HEK293 (cell line): ENCODE measurements around the gene TAF1L.

Source experiments
- CTCF ChIA-PET: fragments of 350-600 bp; formaldehyde crosslinking; extraction: SDS; loops from one replicate; lab custom pipeline; 2021; ENCODE audit warnings: antibody characterized with exemption; lab: Yijun Ruan, JAX
- POLR2A ChIA-PET: fragments of 300-600 bp; formaldehyde crosslinking; extraction: SDS; loops from one replicate; lab custom pipeline; 2020; ENCODE audit warnings: antibody characterized with exemption, inconsistent platforms; lab: Yijun Ruan, JAX
- H3K27ac ChIP-seq: fragments of 200-500 bp; sonication (Bioruptor generic); 2 replicates; pipeline ENCODE4 v1.5.1; 2014; ENCODE audit warnings: low read depth, low read length, control low read depth, inconsistent platforms; ENCODE audit errors: extremely low read depth
- H3K36me3 ChIP-seq, 2 experiments: fragments of 200-500 bp in 1 of 2; sonication (Bioruptor generic) in 1 of 2; 1 replicate in 1 of 2; 2 replicates in 1 of 2; pipeline ENCODE4 v1.5.1; 2014 to 2017; ENCODE audit warnings: inconsistent platforms in 2 of 2, low read length in 2 of 2; ENCODE audit not compliant: control insufficient read depth in 2 of 2, insufficient read depth in 1 of 2
- H3K4me1 ChIP-seq: fragments of 200-500 bp; sonication (Bioruptor generic); 2 replicates; pipeline ENCODE4 v1.5.1; 2014; ENCODE audit warnings: mild to moderate bottlenecking, low read length, inconsistent platforms; ENCODE audit not compliant: control insufficient read depth, insufficient read depth
- H3K4me3 ChIP-seq: 2 replicates; pipeline ENCODE4 v1.5.1; 2011; ENCODE audit warnings: low read depth, mild to moderate bottlenecking, control low read depth, low read length, moderate library complexity
- H3K9me3 ChIP-seq: fragments of 200-500 bp; sonication (Bioruptor generic); 2 replicates; pipeline ENCODE4 v1.5.1; 2014; ENCODE audit warnings: low read depth, low read length, inconsistent platforms; ENCODE audit not compliant: control insufficient read depth, insufficient read depth
- BCL11B ChIP-seq: fragments of 450-650 bp; formaldehyde crosslinking; IDR thresholded peaks from 2 replicates; pipeline ENCODE4 v1.5.1; 2016; ENCODE audit warnings: low read depth, missing biosample characterization, missing genetic modification characterization
- EGR2 ChIP-seq: fragments of 450-650 bp; formaldehyde crosslinking; IDR thresholded peaks from 2 replicates; pipeline ENCODE4 v1.5.1; 2016; ENCODE audit warnings: low read depth, missing biosample characterization, missing genetic modification characterization
- GLI2 ChIP-seq: fragments of 450-650 bp; formaldehyde crosslinking; IDR thresholded peaks from 2 replicates; pipeline ENCODE4; 2017; ENCODE audit warnings: missing biosample characterization, missing genetic modification characterization, low read depth, borderline replicate concordance
- HOXD13 ChIP-seq: sonication (generic); formaldehyde crosslinking; IDR thresholded peaks from 2 replicates; pipeline ENCODE4 v1.8.0; 2022; ENCODE audit warnings: missing genetic modification reagents, borderline replicate concordance
- KLF7 ChIP-seq: fragments of 450-650 bp; formaldehyde crosslinking; IDR thresholded peaks from 2 replicates; pipeline ENCODE4 v1.5.1; 2016; ENCODE audit warnings: missing biosample characterization, missing genetic modification characterization, borderline replicate concordance
- MYNN ChIP-seq: fragments of 450-650 bp; formaldehyde crosslinking; IDR thresholded peaks from 2 replicates; pipeline ENCODE4 v1.5.1; 2016; ENCODE audit warnings: missing biosample characterization, missing genetic modification characterization, borderline replicate concordance
- RBAK ChIP-seq: fragments of 450-650 bp; formaldehyde crosslinking; IDR thresholded peaks from 2 replicates; pipeline ENCODE4 v1.5.1; 2016; ENCODE audit warnings: missing biosample characterization, missing genetic modification characterization
- SALL2 ChIP-seq: fragments of 450-650 bp; formaldehyde crosslinking; IDR thresholded peaks from 2 replicates; pipeline ENCODE4 v1.5.0; 2017; ENCODE audit warnings: missing biosample characterization, mild to moderate bottlenecking, missing genetic modification characterization, borderline replicate concordance
- SP7 ChIP-seq: fragments of 450-650 bp; formaldehyde crosslinking; IDR thresholded peaks from 2 replicates; pipeline ENCODE4 v1.5.1; 2016; ENCODE audit warnings: missing biosample characterization, missing genetic modification characterization
- TCF7L2 ChIP-seq: IDR thresholded peaks from 2 replicates; pipeline ENCODE4 v1.6.1; 2011; ENCODE audit warnings: low read depth, mild to moderate bottlenecking, inconsistent platforms, low read length, moderate library complexity, borderline replicate concordance
- YY1 ChIP-seq: fragments of 450-650 bp; formaldehyde crosslinking; IDR thresholded peaks from 2 replicates; pipeline ENCODE4 v1.5.1; 2018; ENCODE audit warnings: missing biosample characterization, missing genetic modification characterization
- ZEB2 ChIP-seq: fragments of 450-650 bp; formaldehyde crosslinking; IDR thresholded peaks from 2 replicates; pipeline ENCODE4 v1.5.1; 2016; ENCODE audit warnings: missing biosample characterization, missing genetic modification characterization
- ZFHX2 ChIP-seq: fragments of 450-650 bp; formaldehyde crosslinking; conservative IDR thresholded peaks from 2 replicates; pipeline ENCODE4 v1.5.1; 2016; ENCODE audit warnings: missing biosample characterization, missing genetic modification characterization
- ZFP69B ChIP-seq: fragments of 450-650 bp; formaldehyde crosslinking; IDR thresholded peaks from 2 replicates; pipeline ENCODE4 v1.5.1; 2016; ENCODE audit warnings: missing biosample characterization, missing genetic modification characterization
- ZNF121 ChIP-seq: fragments of 450-650 bp; formaldehyde crosslinking; IDR thresholded peaks from 2 replicates; pipeline ENCODE4 v1.5.1; 2016; ENCODE audit warnings: missing biosample characterization, missing genetic modification characterization
- ZNF174 ChIP-seq: fragments of 450-650 bp; formaldehyde crosslinking; IDR thresholded peaks from 2 replicates; pipeline ENCODE4 v1.5.0; 2017; ENCODE audit warnings: missing biosample characterization, mild to moderate bottlenecking, missing genetic modification characterization
- ZNF280C ChIP-seq: fragments of 450-650 bp; formaldehyde crosslinking; IDR thresholded peaks from 2 replicates; pipeline ENCODE4 v1.5.1; 2016; ENCODE audit warnings: missing biosample characterization, missing genetic modification characterization
- ZNF391 ChIP-seq: fragments of 450-650 bp; formaldehyde crosslinking; IDR thresholded peaks from 2 replicates; pipeline ENCODE4 v1.5.1; 2016; ENCODE audit warnings: low read depth, missing biosample characterization, missing genetic modification characterization, borderline replicate concordance
- ZNF596 ChIP-seq: fragments of 450-650 bp; IDR thresholded peaks from 2 replicates; pipeline ENCODE4 v1.5.0; 2018; ENCODE audit warnings: missing biosample characterization, mild to moderate bottlenecking, missing genetic modification characterization, moderate library complexity
- ZNF600 ChIP-seq: fragments of 450-650 bp; formaldehyde crosslinking; IDR thresholded peaks from 2 replicates; pipeline ENCODE4 v1.5.1; 2016; ENCODE audit warnings: missing biosample characterization, missing genetic modification characterization
- ZNF629 ChIP-seq: fragments of 450-650 bp; formaldehyde crosslinking; IDR thresholded peaks from 2 replicates; pipeline ENCODE4 v1.5.1; 2017; ENCODE audit warnings: missing biosample characterization, missing genetic modification characterization
- ZNF658 ChIP-seq: fragments of 450-650 bp; formaldehyde crosslinking; IDR thresholded peaks from 2 replicates; pipeline ENCODE4; 2016; ENCODE audit warnings: missing biosample characterization, missing genetic modification characterization
- ZNF670 ChIP-seq: fragments of 450-650 bp; formaldehyde crosslinking; IDR thresholded peaks from 2 replicates; pipeline ENCODE4 v1.5.1; 2016; ENCODE audit warnings: missing biosample characterization, missing genetic modification characterization, low read depth
- ZNF704 ChIP-seq: fragments of 450-650 bp; formaldehyde crosslinking; IDR thresholded peaks from 2 replicates; pipeline ENCODE4 v1.5.1; 2016; ENCODE audit warnings: missing biosample characterization, missing genetic modification characterization
- ZNF76 ChIP-seq: fragments of 450-650 bp; formaldehyde crosslinking; IDR thresholded peaks from 2 replicates; pipeline ENCODE4; 2016; ENCODE audit warnings: low read depth, missing biosample characterization, missing genetic modification characterization, borderline replicate concordance
- ZNF837 ChIP-seq: fragments of 450-650 bp; formaldehyde crosslinking; IDR thresholded peaks from 2 replicates; pipeline ENCODE4 v1.5.1; 2016; ENCODE audit warnings: missing biosample characterization, missing genetic modification characterization
- TF ChIP-seq, protein P1 (sequence below): fragments of 450-650 bp; formaldehyde crosslinking; IDR thresholded peaks from 2 replicates; pipeline ENCODE4 v1.5.1; 2016; ENCODE audit warnings: missing biosample characterization, missing genetic modification characterization

The TAF1L gene

DNA sequence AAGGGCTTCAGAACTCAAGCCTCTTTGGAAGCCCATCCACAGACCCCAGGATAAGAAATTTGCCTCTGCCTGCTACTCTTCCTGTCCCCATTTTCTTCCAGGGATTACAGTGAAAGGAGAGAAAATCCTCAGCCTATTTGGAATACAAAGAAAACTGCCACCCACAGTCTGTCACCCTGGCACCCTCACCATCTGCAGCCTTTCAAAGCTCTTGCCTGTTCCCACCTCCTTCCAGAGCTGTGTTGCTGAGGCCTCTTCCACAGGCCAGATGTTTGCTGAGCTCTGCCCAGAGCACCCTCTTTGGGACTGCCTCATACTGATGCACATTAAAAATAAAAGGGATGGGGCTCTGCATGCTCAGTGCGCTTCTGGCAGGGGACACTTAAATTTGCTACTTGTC is 35.9 kb upstream of the TAF1L start:
- Histone ChIP-seq H3K4me1 (no peaks in the 10 kb centered on the region), H3K27ac (no peak overlapping the region), H3K4me3 (no peak overlapping the region), H3K9me3 (no peaks in the 10 kb centered on the region), H3K36me3 (no peaks in the 10 kb centered on the region)
- CTCF ChIA-PET, result interaction anchor here (0.6 kb wide), 1 partner anchor 118 kb away, joined by 3 read pairs; no protein-coding TSS in a partner anchor
- POLR2A ChIA-PET, result no interaction called here
- TF ChIP-seq ZEB2 (no peak), SALL2 (no peak), SP7 (no peak), ZNF629 (tag by site-specific recombination) (no peak), ZNF174 (tag by site-specific recombination) (no peak), ZNF596 (no peak), ZNF76 (no peak), GLI2 (no peak), RBAK (no peak), HOXD13 (CRISPR knock-in tag) (no peak), ZNF600 (tag by site-specific recombination) (no peak), ZFP69B (tag by site-specific recombination) (no peak), ZFHX2 (no peak), ZNF280C (tag by site-specific recombination) (no peak), BCL11B (tag by site-specific recombination) (no peak), EGR2 (tag by site-specific recombination) (no peak)
- TF ChIP-seq, protein P1, sequence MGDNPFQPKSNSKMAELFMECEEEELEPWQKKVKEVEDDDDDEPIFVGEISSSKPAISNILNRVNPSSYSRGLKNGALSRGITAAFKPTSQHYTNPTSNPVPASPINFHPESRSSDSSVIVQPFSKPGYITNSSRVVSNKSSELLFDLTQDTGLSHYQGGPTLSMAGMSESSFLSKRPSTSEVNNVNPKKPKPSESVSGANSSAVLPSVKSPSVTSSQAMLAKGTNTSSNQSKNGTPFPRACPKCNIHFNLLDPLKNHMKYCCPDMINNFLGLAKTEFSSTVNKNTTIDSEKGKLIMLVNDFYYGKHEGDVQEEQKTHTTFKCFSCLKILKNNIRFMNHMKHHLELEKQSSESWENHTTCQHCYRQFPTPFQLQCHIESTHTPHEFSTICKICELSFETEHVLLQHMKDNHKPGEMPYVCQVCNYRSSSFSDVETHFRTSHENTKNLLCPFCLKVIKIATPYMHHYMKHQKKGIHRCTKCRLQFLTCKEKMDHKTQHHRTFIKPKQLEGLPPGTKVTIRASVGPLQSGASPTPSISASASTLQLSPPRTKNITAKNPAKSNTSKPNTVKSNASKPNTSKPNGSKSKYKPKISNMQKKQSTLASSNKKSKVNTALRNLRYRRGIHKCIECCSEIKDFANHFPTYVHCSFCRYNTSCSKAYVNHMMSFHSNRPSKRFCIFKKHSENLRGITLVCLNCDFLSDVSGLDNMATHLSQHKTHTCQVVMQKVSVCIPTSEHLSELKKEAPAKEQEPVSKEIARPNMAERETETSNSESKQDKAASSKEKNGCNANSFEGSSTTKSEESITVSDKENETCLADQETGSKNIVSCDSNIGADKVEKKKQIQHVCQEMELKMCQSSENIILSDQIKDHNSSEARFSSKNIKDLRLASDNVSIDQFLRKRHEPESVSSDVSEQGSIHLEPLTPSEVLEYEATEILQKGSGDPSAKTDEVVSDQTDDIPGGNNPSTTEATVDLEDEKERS, result no peak

DNA sequence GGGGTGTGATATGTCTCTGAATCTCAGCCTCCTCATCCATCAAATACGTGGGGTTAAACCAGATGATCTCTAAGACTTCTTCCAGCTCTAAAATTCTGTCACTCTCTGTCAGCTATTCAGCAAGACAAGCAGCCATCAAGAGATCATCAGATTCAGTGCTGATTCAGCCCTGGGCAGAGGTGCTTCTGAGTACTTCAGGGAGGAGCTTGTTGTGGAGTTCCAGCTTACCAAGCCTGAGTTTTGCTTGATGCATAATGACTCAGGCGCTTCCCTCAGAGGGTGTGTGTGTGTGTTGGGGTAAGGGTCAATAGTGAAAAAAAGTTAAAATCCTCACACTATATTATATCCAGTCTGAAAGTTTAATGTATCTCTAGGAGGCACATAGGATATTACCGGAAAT is 29.6 kb upstream of the TAF1L start:
- Histone ChIP-seq H3K36me3 (no peaks in the 10 kb centered on the region), H3K4me1 (no peaks in the 10 kb centered on the region), H3K27ac (no peak overlapping the region), H3K9me3 (no peaks in the 10 kb centered on the region), H3K4me3 (no peak overlapping the region)
- POLR2A ChIA-PET, result interaction anchor here (0.6 kb wide), 1 partner anchor 9 kb away, joined by 3 read pairs; no protein-coding TSS in a partner anchor
- CTCF ChIA-PET, result interaction anchor here (0.7 to 1.5 kb wide), 3 partner anchors 39 to 86 kb away, joined by 3 to 4 read pairs (median 3); no protein-coding TSS in a partner anchor
- no peak for TF ChIP-seq ZNF121 (tag by site-specific recombination)
- no peak for TF ChIP-seq TCF7L2
- TF ChIP-seq ZNF670 (tag by site-specific recombination), result no peak
- TF ChIP-seq YY1 (tag by site-specific recombination), result no peak
- TF ChIP-seq ZNF837 (tag by site-specific recombination), result no peak
- TF ChIP-seq ZNF704, result no peak
- TF ChIP-seq ZNF391 (tag by site-specific recombination), result no peak
- TF ChIP-seq, protein P1, result no peak
- no peak for TF ChIP-seq ZNF658
- no peak for TF ChIP-seq KLF7 (tag by site-specific recombination)
- no peak for TF ChIP-seq MYNN
